BE2C (cell line): ENCODE data around the gene ELMO1.

ENCODE experiments used
- DNase-seq: peaks from one replicate; pipeline ENCODE4 v3.0.0-alpha.2; 2020
- H3K27me3 ChIP-seq: fragments of 250-450 bp; sonication (Bioruptor Pico); 2 replicates; pipeline ENCODE4 v1.5.1; 2020; ENCODE audit warnings: mild to moderate bottlenecking
- H3K36me3 ChIP-seq: fragments of 250-450 bp; sonication (Bioruptor Pico); 2 replicates; pipeline ENCODE4 v1.5.1; 2020; ENCODE audit warnings: mild to moderate bottlenecking
- H3K4me1 ChIP-seq: fragments of 250-450 bp; sonication (Bioruptor Pico); 2 replicates; pipeline ENCODE4 v1.5.1; 2020
- H3K4me3 ChIP-seq: 2 replicates; pipeline ENCODE4 v1.5.1; 2011; ENCODE audit warnings: low read depth, low read length
- H3K9me3 ChIP-seq: fragments of 250-450 bp; sonication (Bioruptor Pico); 2 replicates; pipeline ENCODE4 v1.5.1; 2020
- TF ChIP-seq, protein P1 (sequence below): IDR thresholded peaks from 2 replicates; pipeline ENCODE4 v1.5.1; 2012; ENCODE audit warnings: mild to moderate bottlenecking, low read depth, low read length

ELMO1 gene

DNA sequence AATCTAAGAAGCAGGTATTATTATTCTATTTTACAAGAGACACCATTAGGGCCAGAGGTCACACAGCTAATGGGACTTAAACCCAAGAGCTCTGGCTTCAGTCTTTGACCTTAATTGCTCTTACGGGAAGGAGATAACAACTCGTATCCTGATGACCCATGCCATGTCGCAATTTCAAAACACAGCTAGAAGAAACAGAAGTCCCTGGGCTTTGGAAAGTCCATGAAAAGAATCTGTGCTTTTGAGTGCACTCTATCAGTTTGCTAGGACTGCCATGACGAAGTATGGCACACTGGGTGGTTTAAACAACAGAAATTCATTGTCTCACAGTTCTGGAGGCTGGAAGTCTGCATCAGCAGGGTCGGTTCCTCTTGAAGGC, 476.5 kb downstream of the ELMO1 start:
- Histone ChIP-seq H3K4me3 (no peak overlapping the region), H3K27me3 (no peaks in the 10 kb centered on the region), H3K36me3 (no peaks in the 10 kb centered on the region), H3K4me1 (no peaks in the 10 kb centered on the region; the same call in 1 of the 2 replicates), H3K9me3 (no peaks in the 10 kb centered on the region)
- DNase-seq: no peak
- TF ChIP-seq, protein P1, sequence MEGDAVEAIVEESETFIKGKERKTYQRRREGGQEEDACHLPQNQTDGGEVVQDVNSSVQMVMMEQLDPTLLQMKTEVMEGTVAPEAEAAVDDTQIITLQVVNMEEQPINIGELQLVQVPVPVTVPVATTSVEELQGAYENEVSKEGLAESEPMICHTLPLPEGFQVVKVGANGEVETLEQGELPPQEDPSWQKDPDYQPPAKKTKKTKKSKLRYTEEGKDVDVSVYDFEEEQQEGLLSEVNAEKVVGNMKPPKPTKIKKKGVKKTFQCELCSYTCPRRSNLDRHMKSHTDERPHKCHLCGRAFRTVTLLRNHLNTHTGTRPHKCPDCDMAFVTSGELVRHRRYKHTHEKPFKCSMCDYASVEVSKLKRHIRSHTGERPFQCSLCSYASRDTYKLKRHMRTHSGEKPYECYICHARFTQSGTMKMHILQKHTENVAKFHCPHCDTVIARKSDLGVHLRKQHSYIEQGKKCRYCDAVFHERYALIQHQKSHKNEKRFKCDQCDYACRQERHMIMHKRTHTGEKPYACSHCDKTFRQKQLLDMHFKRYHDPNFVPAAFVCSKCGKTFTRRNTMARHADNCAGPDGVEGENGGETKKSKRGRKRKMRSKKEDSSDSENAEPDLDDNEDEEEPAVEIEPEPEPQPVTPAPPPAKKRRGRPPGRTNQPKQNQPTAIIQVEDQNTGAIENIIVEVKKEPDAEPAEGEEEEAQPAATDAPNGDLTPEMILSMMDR: no peak

DNA sequence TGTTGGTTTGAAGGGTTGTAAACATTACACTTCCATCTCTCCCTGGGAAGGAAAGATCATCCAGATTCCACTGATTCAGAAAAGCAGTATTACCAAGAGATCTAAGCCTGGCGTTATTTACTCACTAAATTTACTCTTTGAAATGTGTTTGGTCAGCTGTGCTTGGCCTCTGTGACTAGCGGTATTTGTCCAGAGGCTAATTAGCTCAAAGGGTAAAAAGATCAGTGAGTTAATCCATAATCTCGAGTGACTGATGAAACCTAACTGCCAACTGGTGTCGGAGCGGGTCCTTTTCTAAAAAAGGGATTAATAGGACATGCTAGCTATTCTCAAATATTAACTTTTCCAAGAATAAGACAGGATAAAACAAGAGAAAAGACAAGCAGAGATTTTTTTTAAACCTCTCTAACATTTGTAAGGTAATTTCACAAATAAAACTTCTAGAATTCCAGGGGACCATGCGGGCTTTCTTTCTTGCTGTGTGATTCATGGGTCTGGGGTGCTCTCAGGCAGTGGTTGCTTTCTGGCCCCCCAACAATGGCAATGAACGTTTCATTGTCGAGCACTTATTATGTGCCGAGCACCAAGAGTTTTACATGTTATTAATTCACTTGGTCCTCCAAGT, 477.0 kb downstream of the ELMO1 start:
- DNase-seq: no peak
- no peaks in the 10 kb centered on the region for H3K9me3 ChIP-seq
- peaks cover 2% of the 10 kb centered on the region for H3K4me1 ChIP-seq
- TF ChIP-seq, protein P1: no peak
- H3K36me3 ChIP-seq: no peaks in the 10 kb centered on the region
- H3K4me3 ChIP-seq: no peak overlapping the region
- no peaks in the 10 kb centered on the region for H3K27me3 ChIP-seq

DNA sequence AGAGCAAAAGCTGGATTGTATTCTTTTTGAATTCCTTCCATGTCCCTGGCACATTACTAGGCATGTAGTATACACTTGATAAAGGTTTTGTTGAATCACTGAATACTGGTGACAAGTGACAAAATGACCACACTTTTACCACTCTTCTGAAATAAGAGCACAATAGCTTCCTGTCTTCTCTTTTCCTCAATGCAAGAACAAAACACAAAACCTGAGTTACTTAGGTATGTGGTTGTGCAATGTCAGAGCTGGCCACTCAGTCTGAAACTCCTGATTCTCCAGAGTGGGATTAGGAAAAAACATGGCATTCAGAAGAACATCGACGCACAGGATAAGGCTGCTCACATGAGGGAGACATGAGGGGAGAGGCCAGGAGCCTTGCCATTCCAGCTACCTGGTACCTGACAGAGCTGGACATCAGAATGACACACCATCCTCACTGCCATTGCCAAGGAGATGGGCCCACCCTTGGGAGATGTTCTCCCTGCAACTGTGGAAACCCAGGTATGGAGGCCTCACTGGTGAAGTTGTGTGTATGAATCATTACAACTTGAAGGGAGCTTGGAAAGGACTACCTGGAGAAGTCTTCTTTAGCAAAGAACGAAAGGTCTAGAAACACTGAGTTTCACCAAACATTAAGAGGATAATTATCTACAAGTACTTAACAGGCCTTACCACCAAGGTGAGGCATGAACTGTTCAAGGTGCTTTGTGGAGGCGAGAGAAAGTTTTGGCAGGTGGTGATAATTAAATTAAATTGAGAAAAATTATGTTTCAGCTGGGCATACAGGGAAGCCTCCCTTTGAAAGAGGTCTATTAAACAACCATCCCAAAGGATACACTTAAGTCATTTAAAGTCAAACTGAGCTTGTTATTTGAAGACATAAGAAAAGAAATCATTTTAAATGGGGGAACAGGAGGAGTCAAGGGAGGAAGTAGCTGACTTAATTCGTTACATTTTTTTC, 477.8 kb downstream of the ELMO1 start:
- DNase-seq: no peak
- Histone ChIP-seq H3K4me1 (peaks cover 10% of the 10 kb centered on the region), H3K27me3 (0 out of 2 replicates have a peak, but pooled peaks cover 4% of the 10 kb centered on the region), H3K36me3 (no peaks in the 10 kb centered on the region), H3K4me3 (no peak overlapping the region), H3K9me3 (no peaks in the 10 kb centered on the region)
- TF ChIP-seq, protein P1: no peak

- H3K36me3 ChIP-seq: no peaks in the 10 kb centered on the region
- TF ChIP-seq, protein P1: no peak
- DNase-seq: no peak
- no peak overlapping the region for H3K4me3 ChIP-seq
- H3K27me3 ChIP-seq: 0 out of 2 replicates have a peak, but pooled peaks cover 4% of the 10 kb centered on the region
- H3K9me3 ChIP-seq: no peaks in the 10 kb centered on the region
- peaks cover 10% of the 10 kb centered on the region for H3K4me1 ChIP-seq
Observed at GRCh38 chr7:36969376-36969775, 479.3 kb downstream of the ELMO1 start.

DNA sequence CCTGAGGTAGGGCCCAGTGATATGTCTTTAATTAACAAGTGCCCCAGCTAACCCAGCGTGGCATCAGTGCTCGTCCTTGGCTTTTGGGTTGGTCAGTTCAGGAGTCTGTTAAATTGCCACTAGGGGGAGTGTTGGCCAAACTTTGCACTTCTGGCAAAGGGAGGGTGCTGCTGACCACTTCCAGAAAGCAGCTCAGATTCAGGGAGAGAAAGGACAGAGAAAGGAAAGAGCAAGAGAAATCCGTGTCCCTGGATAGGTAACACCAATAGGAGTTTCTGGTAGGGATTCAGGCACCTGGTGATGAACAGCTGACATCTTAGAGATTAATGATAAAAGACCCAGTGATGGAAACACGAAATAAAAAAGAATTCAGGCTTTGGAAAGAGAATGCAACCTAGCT, 481.3 kb downstream of the ELMO1 start:
- Histone ChIP-seq H3K4me3 (no peak overlapping the region), H3K27me3 (0 out of 2 replicates have a peak, but pooled peaks cover 4% of the 10 kb centered on the region), H3K4me1 (peaks cover 10% of the 10 kb centered on the region), H3K9me3 (no peaks in the 10 kb centered on the region), H3K36me3 (no peaks in the 10 kb centered on the region)
- TF ChIP-seq, protein P1: peak; percentile 88
- DNase-seq: peak; percentile 64
